Left hindlimb (tissue), 1 donor: Measurements from ENCODE around the gene ELL2.

Experiments used
- DNase-seq: peaks from one replicate; pipeline ENCODE4 v3.0.0-alpha.2; 2018

ELL2 gene

GRCh38 chr5:95953021-95953702 lies 8.5 kb downstream of the ELL2 start:
- no peak for DNase-seq

- DNase-seq: no peak
These were observed 9.7 kb downstream of the ELL2 start for GRCh38 chr5:95951916-95952315.

DNA sequence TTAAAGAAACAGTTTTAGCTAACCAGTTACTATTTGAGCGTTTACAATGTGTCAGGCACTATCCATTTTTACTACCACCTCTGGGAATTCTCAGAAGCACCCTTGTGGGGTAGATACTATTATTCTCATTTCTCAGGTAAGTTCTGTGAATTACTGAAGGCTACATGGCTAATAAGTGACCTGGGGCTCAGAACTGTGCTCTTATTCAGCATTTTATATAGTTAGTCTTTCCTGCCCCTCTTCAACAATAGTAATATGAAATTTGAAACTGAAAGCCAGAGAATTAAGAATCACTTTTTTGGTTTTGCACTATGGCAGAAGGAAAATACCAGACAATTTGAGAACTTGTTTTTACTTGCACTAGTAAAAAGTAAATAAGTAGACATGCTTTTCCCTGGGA lies 11.8 kb downstream of the ELL2 start:
- no peak for DNase-seq

DNA sequence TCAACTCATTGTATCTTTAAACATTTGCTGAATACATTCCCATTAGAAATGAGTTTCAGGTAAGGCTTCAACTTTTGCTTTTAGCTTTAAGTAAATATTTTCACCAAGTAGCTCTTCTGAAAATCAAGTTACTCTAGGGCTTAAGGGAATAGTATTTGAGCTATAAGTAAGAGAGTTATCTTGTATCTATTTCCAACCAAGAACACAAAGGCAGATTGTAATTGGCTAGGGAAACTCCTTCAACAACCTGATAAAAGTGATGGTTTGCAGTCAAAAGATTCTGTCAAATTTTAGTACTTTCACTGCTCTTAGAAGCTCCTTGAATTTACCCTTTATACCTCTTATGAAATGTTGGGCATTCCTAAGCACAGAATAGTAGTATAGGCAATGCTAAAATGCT lies 13.0 kb downstream of the ELL2 start:
- DNase-seq: no peak

DNA sequence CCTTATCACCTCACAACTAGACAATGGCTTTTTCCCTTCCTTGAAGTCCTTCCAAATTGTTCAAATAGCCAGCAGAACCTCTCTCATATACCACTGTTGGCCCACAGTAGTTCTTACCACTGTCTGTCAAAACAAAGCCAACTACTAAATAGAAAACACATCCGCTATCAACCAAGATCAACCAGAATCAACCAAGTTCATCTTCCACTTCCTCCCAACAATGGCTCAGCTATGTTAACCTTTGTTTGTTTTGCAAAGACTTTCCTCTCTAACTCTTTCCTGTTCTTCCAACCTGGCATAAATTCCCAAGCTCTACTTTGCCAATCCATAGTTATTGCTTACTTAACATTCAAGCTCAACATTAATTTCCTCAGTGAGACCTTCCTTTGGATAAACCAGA lies 15.2 kb downstream of the ELL2 start:
- no peak for DNase-seq

DNA sequence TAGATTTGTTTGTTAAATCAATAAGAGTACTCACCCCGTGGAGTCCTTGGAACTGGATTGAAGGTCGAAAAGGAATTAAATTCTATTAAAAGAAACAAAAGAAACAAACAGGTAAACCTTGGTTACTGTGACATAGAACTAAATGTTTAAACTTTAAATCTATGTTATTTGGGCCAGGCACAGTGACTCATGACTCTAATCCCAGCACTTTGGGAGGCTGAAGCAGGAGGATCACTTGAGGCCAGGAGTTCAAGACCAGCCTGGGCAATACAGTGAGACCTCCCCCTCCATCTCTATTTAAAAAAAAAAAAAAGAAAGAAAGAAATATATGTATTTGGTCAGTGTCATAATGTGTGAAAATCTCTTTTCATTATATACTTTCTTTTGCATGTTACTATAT lies 18.7 kb downstream of the ELL2 start:
- no peak for DNase-seq

DNA sequence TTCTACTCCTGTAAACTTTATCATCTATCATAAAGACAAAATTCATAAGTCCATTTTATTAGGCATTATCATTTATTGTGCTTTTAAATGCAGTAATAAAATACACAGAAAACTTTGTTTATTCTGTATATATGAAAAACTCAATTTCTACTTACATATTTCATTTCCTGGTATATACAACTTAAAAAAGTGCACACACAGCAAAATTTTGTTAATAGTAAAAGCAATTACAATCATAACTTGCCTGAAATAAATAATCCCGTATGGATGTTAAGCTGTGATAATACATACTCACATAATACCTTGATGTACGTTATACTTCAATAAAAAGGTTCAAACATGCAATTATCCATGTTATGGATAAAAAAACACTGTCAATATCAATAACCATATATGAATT lies 19.2 kb downstream of the ELL2 start:
- no peak for DNase-seq

DNA sequence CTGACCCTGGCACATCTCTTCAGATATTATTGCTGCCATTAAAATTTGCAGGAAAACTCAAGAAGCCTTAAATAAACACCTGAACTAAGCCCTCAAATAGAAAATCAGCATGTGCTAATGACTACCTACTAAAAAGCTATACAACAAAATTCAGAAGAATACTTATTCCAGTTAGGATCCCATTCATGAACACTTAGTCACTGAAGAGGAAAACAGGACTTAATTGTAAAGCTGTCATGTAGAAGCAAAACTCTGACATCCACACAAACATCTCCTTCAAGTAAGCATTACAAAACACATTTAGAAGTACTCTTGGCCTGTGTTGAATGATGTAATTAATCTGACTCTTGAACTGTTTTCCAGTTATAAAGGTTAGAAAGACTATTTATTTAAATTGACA lies 19.9 kb downstream of the ELL2 start:
- no peak for DNase-seq

- no peak for DNase-seq
These were observed 20.6 kb downstream of the ELL2 start for GRCh38 chr5:95940758-95941682.

GRCh38 chr5:95939465-95939864 lies 22.2 kb downstream of the ELL2 start:
- no peak for DNase-seq

DNA sequence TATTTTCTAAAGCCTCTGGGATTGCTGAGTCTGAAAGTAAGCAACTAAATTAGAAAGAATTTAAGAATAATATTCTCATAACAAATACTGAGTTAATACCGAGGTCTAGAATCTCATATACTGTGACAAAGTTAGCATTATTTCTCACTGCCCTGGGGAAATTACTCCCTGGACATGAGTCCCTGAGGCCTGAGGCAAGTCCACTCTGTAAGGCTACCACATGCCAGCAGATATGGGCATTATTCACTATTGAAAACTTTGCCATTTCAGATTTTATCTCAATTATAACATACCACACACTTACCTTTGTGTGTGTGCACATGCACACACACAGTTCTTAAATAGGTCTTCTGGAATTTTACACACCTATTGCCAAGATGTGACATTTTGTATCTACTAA lies 22.9 kb downstream of the ELL2 start:
- no peak for DNase-seq

- DNase-seq: no peak
These were observed 23.3 kb downstream of the ELL2 start for GRCh38 chr5:95938347-95938746.

- no peak for DNase-seq
These were observed 24.0 kb downstream of the ELL2 start for GRCh38 chr5:95937607-95938152.

DNA sequence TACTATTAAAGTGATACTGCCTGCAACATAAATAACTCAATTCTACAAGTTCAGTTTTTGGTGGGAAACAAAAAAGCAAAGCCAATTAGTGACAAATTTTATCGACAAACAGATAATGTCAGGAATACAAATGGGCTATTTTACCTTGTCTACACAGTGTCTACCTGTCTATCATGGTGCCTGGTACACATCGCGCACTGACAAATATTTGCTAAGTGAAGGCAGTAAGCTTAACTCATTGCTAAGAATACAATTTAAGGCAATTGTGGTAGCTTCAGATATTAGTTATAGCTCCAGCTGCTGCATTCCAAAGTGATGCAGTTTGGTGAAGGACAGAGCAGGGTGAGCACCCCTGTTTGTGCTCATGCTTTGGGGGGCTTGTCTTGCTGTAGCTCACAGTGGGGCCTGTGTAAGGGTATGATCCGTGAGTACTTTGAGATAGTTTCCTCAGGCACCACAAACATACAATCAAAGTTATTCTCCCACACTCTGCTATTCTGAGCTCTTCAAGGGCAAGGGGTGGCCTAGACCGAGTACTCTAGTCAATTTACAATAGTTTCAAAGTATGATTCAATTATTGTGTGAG lies 24.7 kb downstream of the ELL2 start:
- DNase-seq: no peak

GRCh38 chr5:95935553-95936100 lies 26.0 kb downstream of the ELL2 start:
- no peak for DNase-seq

GRCh38 chr5:95934207-95934804 lies 27.3 kb downstream of the ELL2 start:
- no peak for DNase-seq

DNA sequence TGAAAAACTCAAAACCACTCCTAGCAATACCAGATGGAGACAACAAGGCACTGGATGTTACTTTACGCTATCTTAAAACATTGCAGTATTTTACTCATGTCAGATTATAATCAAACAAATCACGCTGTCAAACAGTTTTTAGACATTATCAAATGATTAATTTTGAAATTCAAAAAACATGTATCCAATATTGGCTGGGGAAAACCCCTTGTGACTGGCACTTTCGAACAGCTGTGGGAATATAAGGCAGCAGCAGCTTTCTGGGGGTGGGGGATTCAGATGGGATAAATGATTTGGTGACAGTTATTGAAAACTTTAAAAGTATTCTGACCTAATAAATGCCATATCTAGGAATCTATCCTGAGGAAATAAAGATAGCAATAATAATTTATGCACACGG lies 28.7 kb downstream of the ELL2 start:
- no peak for DNase-seq

DNA sequence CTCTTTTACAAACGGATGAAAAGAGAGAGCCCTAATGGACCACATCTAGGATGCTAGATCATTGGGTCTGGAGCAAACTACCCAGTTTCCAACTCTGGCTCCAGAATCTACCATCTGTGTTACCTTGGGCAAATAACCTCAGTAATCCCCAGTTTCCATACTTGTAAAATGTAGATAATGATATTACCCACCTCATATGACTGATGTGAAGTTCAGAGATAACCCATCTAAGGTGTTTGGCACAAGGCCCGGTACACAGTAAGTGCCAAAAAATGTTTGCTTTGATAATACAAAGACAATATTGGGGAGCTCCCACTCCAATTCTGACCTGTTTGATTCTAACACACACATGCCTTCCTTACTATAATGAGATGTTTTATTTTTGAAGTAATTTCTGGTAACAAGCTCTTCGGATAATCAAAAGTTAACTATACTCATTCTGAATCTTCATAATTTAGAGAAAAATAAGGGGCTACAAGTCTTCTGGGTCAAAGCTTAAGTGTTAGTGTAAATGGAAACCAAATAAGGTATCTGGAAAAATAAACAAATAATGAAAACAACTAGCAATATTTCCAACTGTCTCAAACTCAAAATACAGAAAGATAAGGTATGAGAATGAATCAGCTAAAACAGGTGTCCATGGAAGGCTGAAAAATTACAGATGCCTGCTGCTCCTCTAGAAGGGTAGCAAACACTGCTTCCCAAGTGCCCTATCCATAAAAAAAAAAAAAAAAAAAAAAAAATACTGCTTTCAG lies 30.4 kb downstream of the ELL2 start:
- DNase-seq: no peak

DNA sequence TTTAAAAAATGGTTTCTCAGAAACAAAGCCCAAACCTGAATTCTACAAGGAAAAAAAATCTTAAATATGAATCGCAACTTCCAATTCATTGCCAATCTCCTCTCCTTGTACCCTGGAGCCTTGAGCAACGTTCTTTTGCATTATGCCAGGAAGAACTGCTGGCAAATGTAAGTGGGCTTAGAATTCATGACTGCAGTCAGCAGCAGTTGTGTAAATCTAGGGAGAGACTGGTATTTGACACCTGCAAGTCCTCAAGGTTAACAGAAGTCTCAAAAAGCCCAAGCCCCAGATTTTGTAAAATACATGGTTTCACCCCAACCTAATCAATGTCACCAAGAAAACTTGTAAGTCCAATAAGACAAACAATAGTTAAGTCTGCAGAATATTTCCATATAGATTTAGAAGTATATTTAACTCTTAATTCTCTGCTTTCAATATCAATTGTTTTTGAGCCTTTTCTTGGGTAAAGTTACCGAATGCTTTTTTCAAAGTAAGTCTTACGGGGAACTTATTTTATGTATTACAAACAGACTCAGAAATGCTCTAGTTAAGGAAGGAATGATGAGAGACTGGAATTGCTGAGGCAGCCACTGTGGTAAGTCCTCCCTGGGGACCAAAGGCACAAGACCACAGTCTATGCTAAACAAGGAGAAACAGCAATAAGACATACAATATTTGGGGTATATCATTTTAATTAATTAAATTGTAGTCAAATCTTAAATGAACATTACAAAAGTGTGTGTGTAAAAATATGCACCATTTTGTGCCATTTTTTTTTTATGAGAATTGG lies 31.3 kb downstream of the ELL2 start:
- no peak for DNase-seq

DNA sequence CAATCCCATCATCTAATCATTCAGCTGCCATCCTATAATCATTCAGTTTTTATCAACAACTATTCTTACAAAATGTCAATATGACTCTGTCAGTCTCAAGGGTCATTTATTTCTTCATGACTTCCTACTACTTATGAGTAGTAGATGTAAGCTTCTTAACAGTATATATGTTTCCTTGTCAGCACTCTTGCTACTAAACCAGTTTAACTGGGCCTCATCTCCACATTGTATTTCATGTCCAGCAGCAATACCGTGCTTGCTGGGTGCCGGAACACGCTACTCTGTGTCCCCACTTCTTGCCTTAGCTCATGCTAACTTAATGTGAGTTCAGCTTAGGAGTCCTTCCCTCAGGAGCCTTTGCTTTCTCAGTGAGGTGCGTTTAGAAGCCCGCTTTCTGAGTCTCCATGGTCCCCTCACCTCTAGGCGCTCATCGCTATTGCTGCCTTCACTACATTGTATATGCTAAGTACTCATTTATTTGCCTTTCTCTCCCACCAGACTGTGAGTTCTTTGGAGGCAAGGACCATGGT lies 32.9 kb downstream of the ELL2 start:
- no peak for DNase-seq
